ENCODE measurements around the gene HS3ST5.

The HS3ST5 gene

DNA sequence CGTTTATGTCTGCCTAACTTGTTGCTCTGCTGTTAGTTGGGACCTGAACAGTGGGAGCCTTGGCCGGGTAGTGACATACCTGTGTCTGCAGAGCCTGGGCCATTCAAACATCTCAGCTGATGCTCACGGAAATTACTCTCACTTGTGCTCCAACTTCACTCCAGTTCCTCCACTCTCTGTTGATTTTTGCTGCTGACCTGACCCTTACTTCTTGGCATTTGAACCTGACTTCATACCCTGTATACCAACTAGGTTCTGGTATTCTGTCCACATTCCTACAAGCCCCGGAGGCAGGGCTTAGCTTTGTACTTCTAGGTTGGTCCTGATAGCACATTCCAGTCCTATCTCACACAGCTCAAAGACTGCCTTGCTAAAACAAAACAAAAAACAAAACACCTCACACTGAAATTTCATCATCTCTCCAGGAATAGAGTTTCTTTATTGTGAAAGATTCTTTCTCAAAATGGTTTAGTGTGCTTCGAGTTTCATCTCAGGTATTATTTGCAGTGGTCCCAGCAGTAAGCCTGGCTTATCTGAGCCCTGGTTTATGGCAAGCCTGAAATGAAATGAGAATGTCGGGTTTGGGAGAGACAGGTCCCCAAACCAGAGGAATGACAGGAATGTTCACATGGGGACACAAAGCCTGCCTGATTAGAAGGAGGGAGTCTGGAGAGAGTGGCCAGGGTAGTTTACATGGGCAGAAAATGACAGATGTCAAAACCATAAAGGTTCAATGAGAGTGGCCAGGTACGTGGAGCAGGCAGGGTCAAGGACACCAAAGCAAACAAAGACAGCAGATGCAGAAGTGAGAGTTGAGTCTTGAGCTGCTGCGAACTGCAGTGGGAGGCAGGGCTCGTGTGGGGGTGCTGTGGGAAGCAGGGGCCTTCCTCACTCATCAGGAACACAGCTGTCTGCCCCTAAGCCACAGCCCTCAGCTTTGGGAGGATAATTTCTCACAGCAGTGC, 197.7 kb downstream of the HS3ST5 start:
- FAIRE-seq: no peak

DNA sequence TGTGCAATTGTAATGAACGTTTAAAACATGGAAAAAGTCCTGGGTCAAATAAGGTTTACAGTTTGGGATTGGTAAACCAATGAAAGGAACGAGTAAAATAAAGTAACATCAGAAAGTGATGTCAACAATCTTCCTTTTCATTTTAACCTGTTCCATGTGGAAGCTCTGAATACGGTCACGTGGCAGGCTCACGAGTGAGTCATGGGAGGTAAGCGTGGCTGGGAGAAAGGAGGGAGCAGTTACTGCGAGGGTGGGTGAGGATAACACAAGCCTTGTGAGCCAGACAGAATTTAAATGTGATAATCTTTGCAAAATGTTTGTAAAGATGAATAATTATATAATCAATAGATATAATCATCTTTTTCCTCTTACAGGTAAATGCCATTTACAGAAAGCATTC, 200.6 kb downstream of the HS3ST5 start:
- FAIRE-seq: no peak

DNA sequence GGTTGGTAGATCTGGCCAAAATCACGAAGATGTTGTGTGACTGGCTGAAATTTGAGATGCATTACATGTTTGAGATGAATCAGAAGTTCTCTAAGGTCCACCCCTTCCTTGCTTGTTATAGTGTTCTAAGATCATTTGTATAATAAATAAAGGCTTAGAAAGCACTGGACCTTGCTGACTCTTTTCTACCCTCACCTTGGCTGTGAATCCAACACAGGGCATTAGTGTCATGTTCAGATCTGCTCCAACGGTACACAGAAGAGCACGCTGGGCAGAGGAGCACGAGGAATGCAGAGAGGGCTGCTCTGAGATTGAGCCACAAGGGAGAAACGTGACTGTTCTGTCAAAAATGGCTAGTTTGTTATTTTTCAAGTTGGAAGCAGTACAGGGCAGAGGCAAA, 202.4 kb downstream of the HS3ST5 start:
- FAIRE-seq: no peak

DNA sequence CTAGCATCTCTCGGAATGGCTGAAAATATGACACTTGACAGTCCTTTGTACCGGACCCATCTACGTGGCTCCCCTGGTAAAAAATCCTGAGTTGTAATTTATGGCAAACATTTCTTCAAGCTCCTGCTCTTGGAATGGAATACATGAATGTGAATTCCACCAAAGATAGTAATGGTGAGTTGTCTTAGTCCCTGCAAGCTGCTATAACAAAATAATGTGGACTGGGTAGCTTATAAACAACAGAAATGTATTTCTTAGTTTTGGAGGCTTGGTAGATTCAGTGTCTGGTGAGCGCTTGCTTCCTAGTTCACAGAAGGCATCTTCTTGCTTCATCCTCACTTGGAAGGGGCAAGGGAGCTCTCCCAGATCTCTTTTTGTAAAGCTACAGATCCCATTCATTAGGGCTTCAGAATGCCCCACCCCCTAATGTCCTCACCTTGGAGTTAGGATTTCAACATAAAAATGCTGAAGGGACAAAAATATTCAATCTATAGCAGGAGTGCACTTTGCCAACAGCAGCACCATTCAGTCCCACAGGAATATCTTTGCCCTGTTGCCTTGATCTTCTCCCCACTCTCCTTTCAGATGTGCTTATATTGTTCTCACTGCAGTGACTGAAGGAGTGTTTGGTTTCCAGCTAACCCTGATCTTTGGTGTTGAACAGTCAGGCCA, 204.1 kb downstream of the HS3ST5 start:
- no peak for FAIRE-seq

DNA sequence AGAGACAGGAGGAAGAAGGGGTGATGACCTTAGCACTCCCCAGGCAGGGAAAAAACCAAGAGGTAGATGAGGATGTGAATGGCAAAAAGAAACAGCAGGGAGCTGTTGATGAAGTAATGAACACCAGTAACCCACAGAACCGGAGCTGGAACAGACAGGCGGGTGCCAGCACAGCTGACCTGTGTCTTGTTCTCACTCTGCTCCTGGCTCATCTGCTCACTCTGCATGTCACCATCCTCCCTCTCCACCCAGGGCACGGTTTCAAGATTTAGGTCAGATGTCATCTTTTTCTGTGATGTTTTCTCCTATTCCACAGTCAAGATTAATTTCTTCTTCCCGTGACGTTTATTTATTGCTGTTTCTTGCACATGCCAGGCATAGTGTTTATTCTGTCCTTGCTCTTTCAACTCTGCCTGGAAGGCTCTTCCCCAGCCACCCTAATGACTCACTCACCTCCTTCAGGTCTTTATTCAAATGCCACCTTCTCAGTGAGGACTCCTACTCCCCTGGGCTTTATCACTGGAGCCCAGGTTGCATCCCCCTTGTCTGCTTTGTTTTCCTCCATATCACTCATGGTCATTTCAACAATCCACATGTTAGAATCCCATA, 207.4 kb downstream of the HS3ST5 start:
- FAIRE-seq: no peak

DNA sequence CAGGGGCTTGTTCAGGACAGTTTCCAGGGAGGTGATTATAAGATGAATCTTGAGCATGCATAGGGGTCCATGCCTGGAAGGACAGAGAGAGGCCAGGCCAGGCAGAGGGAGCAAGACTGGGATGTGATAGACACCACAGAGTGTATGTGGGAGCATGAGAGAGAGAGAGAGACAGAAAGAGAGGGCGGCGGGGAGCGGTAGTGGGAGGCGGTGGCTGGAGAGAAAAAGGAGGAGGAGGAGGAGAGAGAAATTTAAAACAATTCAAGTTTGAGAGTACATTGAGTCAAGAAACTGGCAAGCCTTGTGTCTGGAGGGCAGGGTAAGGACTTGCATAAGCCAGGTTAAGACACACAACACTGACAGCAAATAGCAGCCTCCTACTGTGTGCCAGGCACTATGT, 209.0 kb downstream of the HS3ST5 start:
- FAIRE-seq: no peak

DNA sequence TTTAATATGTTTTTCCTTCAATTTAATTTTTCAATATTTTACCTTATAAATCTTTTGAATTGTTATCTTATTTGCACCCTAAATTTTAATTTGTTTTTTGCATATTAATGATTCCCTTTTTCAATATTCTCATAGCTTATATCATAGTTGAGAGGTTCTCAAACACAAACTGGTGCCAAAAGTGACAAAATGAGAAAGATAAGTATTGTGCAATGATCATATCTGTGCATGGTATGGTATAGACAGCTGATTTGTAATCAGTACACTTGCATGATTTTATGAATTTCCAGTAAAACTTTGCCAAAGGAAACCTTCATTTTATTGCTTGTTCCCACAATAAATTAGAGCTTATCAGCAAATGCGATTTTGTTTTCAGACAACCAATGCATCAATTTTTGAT, 210.9 kb downstream of the HS3ST5 start:
- no peak for FAIRE-seq

DNA sequence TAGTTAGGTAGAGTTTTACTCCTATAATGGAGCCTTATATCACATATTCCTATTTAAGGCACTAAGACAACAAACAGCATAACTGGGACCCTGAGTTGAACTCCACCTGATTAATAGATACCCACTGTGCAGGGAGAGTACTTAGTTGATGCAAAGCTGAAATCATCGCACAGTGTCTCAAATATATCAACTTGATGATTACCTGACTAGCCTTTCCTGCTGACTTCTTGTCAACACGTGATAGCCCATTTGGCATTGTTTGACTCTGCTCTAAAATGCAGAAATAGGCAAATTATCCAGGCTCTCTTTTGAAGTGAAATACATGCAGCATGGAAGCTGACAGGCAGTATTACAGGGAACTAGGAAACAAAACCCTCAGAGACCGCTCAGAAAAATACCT, 217.2 kb downstream of the HS3ST5 start:
- FAIRE-seq: no peak

DNA sequence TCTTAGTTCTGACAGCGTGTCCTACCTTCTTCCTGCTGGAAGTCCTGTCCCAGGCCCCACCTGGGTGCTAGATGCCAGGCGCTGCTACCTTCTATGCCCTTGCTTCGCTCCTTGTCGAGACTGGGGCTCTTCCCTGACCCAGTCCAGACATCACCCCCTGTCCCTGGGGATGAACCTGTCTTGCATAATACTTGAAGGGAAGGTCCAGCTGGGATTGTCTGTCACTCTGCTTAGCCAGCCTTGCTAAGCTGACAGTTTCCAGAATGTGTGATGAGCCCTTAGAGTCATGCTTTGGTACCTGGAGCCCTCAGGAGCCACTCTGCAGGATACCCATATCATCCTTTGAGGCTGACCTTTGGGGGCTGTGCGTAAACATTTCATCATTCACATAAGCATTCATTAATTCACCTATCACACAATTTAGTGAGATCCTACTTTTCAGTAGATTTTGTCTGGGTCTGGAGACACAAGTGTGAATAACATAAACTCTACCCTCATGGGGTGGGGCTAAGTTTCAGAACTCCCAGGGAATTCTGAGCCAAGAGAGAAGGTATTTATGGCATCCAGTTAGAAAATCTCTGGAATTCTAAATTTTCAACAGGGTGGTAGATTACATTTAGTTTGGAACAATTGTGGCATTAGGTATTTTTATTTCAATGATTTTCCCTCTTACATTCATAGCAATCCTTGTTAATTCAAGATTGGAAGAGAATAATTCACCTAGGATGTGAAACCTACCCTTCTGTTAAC, 220.7 kb downstream of the HS3ST5 start:
- no peak for FAIRE-seq

DNA sequence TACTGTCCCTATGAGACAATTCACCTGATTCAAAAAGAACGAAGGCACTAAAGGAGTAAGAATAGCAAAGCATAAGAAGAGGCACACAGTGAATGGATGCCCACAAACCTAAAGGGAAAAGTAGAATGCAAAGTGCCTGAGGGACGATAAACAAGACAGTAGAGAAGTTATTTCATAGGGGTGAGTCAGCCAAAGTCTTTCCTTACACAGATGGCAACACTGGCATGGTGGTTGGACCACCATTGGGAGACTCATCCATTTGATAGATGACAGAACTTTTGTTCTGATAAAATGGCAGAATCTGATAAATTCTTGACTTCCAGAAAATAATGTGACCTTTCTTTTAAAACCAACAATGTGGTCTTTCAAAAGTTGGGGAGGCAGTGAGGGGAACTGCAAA, 223.8 kb downstream of the HS3ST5 start:
- no peak for FAIRE-seq

DNA sequence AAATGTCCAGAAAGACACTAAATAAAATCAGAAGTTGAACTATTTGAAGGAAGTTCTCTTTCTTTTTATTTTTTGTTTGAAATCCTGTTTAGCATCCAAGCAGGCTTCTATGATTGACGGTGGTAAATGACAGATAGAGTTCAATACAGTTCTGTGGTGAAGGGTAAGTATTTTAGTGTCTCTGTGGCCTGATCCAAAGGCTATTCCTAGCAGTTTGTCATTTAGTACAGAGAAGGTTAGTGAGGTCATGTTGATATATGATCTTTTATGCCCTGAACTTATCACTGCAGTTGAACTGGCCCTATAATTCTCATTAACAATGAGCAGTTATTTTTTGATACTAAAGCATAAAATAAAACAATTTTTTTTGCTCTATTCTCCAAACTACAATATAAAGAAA, 227.2 kb downstream of the HS3ST5 start:
- no peak for FAIRE-seq

DNA sequence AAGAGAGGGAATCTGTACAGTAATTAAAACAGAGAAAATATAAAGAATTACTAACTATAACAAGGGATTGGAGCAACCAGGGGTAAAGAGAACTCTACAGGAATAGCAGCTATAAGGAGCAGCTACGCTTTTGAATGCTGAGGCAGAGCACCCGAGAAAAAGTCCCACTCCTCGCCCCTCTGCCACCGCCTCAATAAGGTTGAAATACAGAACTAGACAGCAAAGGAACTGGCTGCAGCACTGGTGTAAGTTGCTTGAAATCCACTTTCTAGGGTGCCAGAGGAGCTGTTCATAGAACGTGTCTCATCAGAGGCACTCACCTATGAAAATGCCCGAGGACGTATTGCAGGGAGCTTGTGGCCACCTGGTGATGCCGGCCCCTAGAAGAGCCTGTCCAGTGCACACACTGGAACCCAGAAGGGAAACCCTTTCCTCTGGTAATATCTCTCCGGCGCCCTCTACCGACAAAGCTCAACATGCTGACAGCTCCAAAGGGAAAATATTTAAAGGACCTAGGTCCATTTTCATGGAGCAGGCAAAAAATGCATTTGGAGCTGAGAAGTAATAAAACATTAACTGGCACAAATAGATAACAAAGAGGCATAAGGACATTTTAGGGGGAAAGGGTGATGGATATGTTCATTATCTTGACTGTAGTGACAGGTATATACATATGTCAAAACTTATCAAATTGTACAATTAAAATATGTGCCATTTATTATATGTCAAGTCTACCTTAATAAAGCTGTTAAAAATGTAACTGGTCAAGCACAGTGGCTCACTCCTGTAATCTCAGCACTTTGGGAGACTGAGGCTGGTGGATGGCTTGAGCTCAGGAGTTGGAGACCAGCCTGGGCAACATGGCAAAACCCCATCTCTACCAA, 234.5 kb downstream of the HS3ST5 start:
- peak; percentile 63 for FAIRE-seq

DNA sequence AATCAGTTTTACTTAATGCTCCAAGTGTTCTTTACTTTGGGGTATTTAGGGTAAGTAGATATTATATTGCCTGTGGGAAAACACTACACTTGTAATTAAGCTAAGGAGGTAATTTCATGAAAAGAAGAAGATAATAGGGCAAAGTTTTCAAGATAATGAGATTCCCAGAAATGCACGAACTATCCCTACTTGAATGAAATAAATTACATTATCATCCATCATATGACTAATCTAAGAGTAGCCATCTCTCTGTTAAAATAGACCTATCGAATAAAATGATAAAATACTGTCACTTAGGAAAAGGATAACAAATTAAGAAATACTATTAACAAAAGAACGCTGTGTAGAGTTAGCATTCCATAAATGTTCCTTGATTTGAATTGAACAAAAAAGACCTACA, 236.8 kb downstream of the HS3ST5 start:
- FAIRE-seq: no peak

DNA sequence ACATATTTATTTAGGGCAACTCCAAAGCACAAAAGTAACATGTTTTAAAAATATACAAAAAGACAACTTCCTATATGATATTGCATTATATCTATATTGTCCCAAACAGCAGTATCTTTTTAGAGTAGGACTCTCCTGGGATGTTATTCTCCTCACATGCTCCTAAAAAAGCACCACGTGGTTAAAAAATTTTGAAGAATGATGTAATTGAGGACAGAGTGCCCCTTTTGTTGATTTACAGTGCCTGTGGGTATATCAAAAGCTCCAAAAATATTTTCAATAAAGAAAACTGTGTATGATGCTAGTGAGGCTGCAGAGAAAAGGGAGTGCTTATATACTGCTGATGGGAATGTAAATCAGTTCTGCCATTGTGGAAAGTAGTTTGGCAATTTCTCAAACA, 241.6 kb downstream of the HS3ST5 start:
- no peak for FAIRE-seq

DNA sequence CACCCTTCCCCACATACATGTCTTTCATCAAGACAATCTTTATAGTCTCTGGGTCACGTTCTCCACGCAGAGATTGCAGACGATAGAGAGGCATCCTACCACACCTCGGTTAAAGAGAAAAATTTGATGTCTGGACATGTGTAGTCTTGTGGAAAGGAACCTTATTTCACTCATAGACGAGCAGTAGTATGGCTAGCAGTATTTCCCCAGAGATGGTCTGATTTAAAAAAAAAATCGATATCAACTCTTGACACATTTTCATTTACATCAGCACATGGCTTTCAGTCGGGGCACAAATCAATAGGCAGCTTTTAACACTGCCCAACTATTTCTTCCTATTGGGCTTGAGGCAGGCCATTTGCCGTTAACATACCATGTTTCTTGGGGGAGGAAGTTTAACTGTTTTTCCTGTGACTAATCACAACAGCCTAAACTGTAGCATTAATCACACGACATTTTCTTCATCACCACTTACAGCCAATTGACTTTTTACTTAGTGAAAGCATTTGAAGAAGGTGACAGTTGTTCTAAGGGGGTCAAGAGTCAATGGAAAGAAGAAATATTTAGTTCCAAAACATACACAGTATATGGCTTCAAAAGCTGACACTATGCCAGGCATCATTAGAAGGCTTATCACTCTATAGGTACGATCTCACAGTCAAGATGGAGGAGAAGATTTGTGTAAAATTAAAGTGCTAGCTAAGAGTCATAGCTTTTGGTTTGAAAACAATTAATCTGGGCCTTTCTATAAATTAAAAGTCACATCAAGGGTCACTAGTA, 242.4 kb downstream of the HS3ST5 start:
- FAIRE-seq: no peak

DNA sequence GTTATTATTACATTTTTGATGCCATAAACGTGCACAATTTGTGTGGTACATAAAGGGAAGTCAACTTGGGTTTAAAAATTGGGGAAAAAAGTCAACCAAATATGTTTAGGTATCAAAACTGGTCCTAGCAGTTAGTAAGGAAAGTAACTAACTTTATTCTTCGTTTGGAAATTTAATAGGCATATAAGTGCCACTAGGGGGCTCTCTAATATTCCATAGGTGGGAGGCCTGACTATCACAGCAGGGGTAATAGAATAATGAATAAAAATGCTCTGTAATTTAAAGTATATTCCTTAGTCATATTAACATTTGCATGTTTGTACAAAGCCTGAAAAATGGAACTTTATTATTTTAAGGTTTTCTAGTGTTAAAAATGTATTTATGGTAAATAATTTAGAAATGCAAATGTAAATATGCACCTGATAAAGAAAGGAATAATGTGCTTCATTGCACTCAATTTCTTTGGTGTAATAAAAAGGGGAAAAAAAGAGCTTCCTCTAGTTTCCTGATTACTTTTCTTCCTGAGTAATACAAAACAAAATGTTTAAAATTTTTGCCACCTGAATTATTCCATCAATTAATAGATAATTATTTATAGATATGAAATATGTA, 246.2 kb downstream of the HS3ST5 start:
- peak; percentile 93 for FAIRE-seq

DNA sequence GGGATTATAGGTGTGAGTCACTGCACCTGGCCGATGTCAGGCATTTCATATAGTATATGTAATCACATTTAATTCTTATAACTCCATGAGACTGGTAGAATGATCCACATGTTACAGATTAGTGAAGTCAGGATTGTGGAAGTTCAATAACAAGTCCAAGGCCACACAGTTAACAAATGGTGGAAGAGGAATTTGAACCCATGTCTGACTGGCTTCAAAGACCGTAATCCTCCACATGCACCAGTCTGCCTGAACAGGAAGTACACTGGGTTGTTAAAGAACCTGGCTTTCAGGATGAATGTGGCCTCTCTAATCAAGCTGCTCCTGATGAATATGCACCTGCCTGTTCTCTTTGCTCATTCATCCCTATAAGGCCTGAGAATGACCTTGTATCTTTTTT, 249.9 kb downstream of the HS3ST5 start:
- FAIRE-seq: no peak

DNA sequence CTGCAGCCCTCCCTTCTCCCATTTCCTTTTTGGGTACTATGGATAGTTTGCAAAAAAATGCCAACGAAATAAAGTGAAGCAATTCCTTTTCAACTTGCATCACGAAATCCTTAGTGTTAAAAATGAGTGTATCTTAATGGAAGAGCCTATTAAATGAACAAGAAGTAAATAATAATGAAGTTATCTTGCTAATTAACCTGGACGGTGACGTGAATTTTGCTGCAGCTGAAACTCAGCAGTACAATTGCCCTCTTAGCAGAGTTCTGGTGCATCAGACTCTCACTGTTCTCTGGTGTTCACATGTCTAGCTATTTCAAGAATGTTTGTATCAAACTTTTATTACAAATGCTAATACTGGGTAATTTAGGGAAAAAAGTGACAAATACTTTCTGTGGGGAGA, 252.2 kb downstream of the HS3ST5 start:
- no peak for FAIRE-seq

DNA sequence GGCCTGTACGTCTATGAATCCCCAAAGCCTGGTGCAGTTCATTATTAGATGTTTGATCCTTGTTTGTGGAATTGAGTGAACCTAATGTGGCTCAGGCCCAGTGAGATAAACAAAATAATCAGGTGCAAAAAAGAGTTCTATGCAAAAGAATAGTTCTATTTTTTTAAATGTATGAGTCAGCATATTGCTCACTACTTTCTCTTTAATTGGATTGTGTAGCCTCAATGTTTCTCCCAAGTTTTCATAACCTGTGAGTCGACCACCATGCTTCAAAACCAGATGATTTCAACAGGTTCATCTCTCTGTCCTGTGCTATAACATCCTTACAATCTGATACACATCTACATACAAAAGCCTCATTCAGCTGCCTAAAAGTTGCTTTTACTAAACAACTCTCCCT, 255.3 kb downstream of the HS3ST5 start:
- FAIRE-seq: no peak

DNA sequence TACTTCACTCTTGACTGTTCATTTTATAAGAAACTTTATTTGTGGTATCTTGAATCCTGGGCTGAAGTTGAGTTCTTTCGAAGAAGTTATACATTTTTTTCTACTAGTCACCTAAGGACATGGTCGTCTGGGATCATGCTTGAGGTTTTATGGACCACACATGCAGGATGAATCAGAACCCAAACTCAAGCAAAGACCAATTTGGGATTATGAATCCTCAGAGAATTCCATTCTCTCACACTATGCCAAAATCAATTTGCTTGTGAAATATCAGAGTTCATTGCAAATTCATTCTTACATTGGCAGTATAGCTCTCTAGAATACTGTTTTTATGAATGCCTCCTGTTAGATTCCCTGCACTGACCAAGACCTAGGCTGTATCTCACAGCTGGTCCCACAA, 257.6 kb downstream of the HS3ST5 start:
- no peak for FAIRE-seq

Measured in G401.6 (cell line).